Embryonic facial prominence (tissue), 1 donor: Measurements from ENCODE around the gene SMARCD3.

ENCODE experiments used
- DNase-seq: peaks from one replicate; pipeline ENCODE4 v3.0.0-alpha.2; 2016; ENCODE audit errors: extremely low spot score

Gene SMARCD3

GRCh38 chr7:151210087-151210854 lies 38.2 kb downstream of the SMARCD3 start, which contains the start of gene H2BK1:
H2BK1 (minus strand) TSS chr7:151210488; CDS start chr7:151210318, 170 bp downstream.
- DNase-seq: no peak

GRCh38 chr7:151209588-151209987 lies 38.9 kb downstream of the SMARCD3 start:
- DNase-seq: no peak

GRCh38 chr7:151208253-151208862 lies 40.1 kb downstream of the SMARCD3 start:
- no peak for DNase-seq

GRCh38 chr7:151207804-151208203 lies 40.7 kb downstream of the SMARCD3 start:
- DNase-seq: no peak

GRCh38 chr7:151207315-151207714 lies 41.2 kb downstream of the SMARCD3 start:
- DNase-seq: no peak

GRCh38 chr7:151206914-151207313 lies 41.6 kb downstream of the SMARCD3 start:
- DNase-seq: no peak

- no peak for DNase-seq
Measured at GRCh38 chr7:151205730-151206129, 42.8 kb downstream of the SMARCD3 start.

- DNase-seq: no peak
Measured at GRCh38 chr7:151204383-151205032, 44.0 kb downstream of the SMARCD3 start.

GRCh38 chr7:151202836-151203235 lies 45.7 kb downstream of the SMARCD3 start:
- DNase-seq: no peak

GRCh38 chr7:151201751-151202150 lies 46.7 kb downstream of the SMARCD3 start:
- DNase-seq: no peak

- DNase-seq: no peak
Measured at GRCh38 chr7:151201344-151201743, 47.1 kb downstream of the SMARCD3 start.

- DNase-seq: peak; percentile 27
Measured at GRCh38 chr7:151198945-151199848, 49.3 kb downstream of the SMARCD3 start.

- no peak for DNase-seq
Measured at GRCh38 chr7:151197932-151198331, 50.6 kb downstream of the SMARCD3 start.

- DNase-seq: no peak
Measured at GRCh38 chr7:151195616-151196450, 52.7 kb downstream of the SMARCD3 start.

GRCh38 chr7:151194188-151194587 lies 54.3 kb downstream of the SMARCD3 start:
- DNase-seq: no peak

- no peak for DNase-seq
Measured at GRCh38 chr7:151193203-151193978, 55.1 kb downstream of the SMARCD3 start.

GRCh38 chr7:151192002-151192539 lies 56.4 kb downstream of the SMARCD3 start:
- DNase-seq: no peak

GRCh38 chr7:151191544-151191943 lies 57.0 kb downstream of the SMARCD3 start:
- no peak for DNase-seq

- no peak for DNase-seq
Measured at GRCh38 chr7:151189038-151189437, 59.5 kb downstream of the SMARCD3 start.
